GM19452 (cell line): ENCODE measurements around the gene LNX2.

Source experiments
- ATAC-seq: cut with Tn5 transposase; IDR thresholded peaks from one replicate; pipeline ENCODE4 v1.9.1; 2021; ENCODE audit not compliant: unreplicated experiment

Gene LNX2

DNA sequence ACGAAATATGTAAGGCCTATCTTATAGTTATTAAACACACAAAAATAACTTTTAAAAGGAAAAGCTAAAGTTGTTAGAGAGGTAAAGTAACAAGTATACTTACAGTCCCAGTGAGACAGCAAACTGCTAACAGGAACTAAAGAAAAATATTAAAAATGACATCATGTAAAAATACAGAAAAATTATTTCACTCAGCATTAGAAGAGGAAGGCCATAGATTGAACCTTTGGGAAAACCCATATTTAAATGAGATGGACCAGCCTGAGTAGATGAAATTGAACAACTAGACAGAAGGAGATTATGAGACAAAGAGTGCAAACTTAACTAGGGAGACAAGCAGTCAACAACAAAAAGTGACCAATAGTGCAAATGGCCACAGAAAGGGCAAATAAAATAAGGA, 49.4 kb downstream of the LNX2 start:
- ATAC-seq: no peak

GRCh38 chr13:27569405-27569804, 50.9 kb downstream of the LNX2 start:
- no peak for ATAC-seq

- no peak for ATAC-seq
These were observed 54.5 kb downstream of the LNX2 start for GRCh38 chr13:27565818-27566217.

DNA sequence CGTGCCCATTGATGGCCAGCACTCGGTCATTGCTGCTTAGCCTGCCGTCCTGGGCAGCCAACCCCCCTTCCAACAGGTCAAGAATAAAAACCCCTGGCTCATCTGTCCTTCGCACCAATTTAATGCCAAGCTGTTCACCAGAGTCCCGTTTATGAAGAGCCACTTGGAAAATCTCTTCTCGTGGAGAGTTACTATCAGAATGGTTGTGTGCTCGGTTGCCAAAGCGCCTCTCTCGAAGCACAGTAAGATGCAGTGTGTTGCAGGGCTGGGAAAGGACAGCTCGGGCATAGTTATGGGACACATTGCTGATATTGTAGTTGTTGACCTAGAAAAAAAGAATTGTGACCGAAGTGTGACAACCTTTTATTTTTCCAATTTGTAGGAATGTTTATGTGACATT, 57.9 kb downstream of the LNX2 start:
- no peak for ATAC-seq

DNA sequence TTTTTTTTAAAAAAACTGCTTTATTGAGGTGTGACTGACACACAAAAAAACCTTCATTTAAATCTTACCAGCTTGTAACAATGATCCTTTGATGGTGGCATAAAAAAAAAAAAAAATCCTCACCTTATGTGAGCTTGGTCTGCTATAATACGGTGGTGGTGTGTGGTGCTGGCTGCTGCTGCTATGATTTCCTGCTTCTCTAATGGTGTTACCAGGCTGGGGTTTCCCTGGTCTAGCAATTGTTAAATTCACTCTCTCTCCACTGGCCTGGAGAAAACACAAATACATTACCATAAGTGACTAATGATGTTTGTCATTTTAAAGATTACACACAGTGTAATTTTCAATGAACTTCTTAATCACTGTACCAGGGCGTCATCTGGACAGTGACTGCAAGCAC, 60.6 kb downstream of the LNX2 start:
- ATAC-seq: no peak

DNA sequence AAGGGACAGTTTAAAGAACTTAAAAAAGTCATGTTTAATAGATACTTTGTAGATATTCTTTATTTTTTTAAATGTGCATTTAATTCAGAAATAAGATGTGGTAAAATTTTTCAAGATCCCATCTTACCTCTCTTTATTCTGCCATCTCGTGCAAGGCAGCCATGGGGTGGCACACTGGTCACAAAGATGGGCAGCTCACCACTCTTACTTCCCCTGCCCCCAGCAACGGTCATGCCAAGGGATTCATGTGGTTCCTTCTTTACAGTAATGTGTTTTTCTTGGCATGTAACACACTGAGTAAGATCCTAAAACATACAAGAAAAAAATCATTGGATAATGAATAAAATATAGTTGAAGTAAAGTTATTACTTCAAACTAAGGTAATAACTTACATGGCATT, 64.2 kb downstream of the LNX2 start:
- ATAC-seq: no peak

- no peak for ATAC-seq
These were observed 68.8 kb downstream of the LNX2 start for GRCh38 chr13:27551562-27551961.

DNA sequence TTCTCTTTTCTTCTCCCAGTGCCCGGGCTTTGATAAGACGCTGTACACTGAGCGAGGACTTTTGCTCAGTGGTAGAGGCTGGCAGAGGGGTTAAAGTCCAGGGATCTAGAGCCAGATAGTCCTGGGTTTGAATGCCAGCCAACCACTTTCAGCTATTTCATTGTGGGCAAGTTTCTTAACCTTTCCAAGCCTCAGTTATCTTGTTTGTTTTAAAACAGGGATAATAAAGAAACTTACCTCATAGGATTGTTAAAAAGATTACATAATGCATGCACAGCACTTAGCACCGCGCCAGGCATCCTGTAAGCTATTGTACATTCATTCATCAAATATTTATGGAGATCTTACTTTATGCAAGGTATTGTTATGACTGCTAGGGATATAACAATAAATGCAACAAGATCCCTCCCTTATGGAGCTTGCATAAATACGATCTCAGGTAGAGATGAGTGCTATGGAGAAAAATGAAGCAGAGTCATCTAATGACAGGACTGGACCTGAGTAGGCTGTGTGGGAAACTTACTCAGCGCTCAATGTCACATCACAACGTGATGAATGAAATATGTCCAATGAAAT, 70.8 kb downstream of the LNX2 start:
- ATAC-seq: no peak

GRCh38 chr13:27542220-27542619, 78.1 kb downstream of the LNX2 start:
- no peak for ATAC-seq

GRCh38 chr13:27541386-27541785, 78.9 kb downstream of the LNX2 start:
- ATAC-seq: no peak

- ATAC-seq: no peak
These were observed 83.8 kb downstream of the LNX2 start for GRCh38 chr13:27536361-27537101.

DNA sequence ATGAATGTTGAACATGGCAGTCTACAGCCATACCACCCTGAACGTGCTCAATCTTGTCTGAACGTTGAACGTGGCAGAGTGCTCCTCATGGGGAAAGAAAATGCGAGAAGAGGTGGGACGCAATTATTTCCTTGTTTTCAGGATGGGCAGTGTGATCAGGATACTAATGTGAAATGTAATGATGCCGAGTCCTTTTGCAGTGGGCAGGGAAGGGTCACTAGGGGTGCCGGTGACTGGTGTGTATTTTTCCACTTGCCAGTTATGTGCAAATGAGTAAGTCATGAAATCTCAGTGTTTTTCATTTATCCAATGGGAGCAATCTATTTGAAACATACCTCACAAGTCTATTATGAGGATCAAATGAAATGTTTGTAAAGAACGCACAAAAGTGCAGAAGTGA, 84.8 kb downstream of the LNX2 start:
- no peak for ATAC-seq

GRCh38 chr13:27534981-27535380, 85.3 kb downstream of the LNX2 start:
- no peak for ATAC-seq

DNA sequence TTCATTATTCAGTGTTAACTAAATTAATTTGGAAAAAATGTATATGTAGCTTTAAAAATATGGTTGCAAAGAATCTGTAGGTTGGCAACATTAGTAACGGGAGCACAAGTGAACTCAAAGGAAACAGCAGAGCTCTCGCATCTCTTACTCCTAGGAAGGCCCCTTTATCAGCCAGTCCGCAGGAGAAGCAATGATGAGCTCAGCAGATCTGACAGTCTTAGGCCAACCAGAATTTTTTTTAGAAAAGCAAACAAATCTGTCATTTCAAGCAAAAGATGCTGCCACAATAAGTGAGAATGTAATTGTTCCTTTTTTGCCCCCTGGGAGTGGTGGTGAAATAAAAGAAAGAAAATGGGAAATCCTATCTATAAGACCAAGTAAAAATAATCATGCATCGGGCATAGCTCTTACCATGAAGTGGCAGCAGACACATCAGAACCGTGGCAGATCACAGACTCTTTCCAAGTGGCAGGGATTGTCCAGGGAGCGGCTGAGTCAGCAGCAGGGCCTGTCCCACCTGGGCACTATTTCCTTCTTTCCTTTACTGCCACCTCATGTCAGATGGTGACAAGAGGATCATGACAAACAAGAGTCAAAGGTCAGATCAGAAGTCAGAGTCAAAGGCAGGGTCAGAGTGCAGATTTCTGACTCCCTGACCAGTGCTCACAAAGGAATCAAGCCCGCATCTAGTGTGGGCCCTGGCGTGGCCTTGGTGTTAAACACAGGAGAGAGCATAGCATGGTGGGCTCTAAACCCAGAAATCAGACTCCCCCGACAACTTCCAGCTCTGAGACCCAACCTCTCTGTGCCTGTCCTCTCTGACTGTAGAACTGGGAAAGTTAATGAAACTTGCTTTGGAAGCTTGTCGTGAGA, 86.0 kb downstream of the LNX2 start:
- ATAC-seq: no peak

DNA sequence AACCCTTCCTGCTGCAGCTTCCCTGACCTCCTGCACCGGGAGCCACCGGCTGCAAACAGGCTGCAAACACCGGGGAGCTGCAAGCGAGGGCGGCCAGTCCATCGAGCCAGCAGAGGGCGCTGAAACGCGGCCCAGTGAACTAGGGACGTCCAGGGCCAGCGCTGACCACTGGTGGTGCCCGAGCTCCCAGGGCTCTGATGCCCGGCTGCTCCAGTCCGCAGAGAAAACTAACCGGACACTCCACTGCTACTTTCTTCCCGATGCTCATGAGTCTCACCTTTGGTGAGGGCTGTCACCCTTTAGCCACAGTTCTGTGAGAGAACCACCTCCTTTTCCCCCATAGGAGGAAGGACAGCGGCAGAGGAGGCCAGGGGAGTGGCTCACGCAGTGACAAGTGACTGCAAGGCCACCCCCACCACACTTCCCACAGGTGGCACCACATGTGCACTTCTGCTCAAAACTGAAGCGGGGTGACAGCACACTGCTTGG, 87.1 kb downstream of the LNX2 start:
- no peak for ATAC-seq

GRCh38 chr13:27528908-27529307, 91.4 kb downstream of the LNX2 start:
- no peak for ATAC-seq

DNA sequence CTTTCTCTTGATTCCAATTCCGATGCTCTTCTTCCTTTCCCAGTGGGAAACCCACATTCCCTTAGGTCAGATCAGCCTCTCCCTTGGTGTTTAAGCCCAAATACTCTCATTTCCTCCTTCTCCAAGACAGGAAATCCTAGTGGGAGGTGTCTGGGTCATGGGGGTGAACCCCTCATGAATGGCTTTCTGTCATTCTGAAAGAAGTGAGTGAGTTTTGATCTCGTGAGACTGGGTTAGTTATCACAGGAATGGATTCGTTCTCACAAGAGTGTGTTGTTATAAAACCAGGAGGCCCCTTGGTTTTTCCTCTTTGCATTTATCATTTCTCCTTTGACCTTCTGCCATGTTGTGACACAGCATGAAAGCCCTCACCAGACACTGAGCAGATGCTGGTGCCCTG, 93.8 kb downstream of the LNX2 start:
- no peak for ATAC-seq

- no peak for ATAC-seq
These were observed 95.1 kb downstream of the LNX2 start for GRCh38 chr13:27524981-27525975.

- ATAC-seq: no peak
These were observed 96.8 kb downstream of the LNX2 start for GRCh38 chr13:27523346-27524073.

- no peak for ATAC-seq
These were observed 97.5 kb downstream of the LNX2 start for GRCh38 chr13:27522847-27523246.
